HepG2 (cell line): Measurements from ENCODE around the gene LGALS14. TPM values are rescaled to one million over a fixed set of nuclear protein-coding genes. Genes with fewer than 3 reads are reported as not detected.

Experiments used
- ATAC-seq: fragments of 200-7000 bp; cut with Tn5 transposase; 3 replicates; pipeline ENCODE4 v1.9.1; 2020; ENCODE audit warnings: mild to moderate bottlenecking, moderate library complexity
- BruUV-seq: library from RNA; stranded (reverse); fragments of 400-500 nt; replicated peaks from 2 replicates; lab custom pipeline; 2021; lab: Mats Ljungman, UMichigan
- CTCF ChIA-PET: fragments of 300-600 bp; formaldehyde crosslinking; extraction: SDS; loops from one replicate; lab custom pipeline; 2021; ENCODE audit warnings: low total read pairs, inconsistent platforms, low intra/inter-chr PET ratio; lab: Yijun Ruan, JAX
- POLR2A ChIA-PET: fragments of 350-600 bp; sonication (Branson Sonifier 250); formaldehyde crosslinking; loops from one replicate; lab custom pipeline; 2020; ENCODE audit warnings: antibody characterized with exemption, inconsistent platforms; lab: Yijun Ruan, JAX
- DNase-seq: peaks from one replicate; pipeline ENCODE4 v3.0.0-alpha.2; 2015; ENCODE audit warnings: low spot score
- FAIRE-seq: peaks from 3 replicates; lab custom pipeline; 2011; peaks lifted over from hg19 to GRCh38; lab: Jason Lieb, UNC
- H2AFZ ChIP-seq: one replicate; pipeline ENCODE4 v1.6.1; 2011; ENCODE audit warnings: low read length, inconsistent platforms
- H3K27ac ChIP-seq: fragments of 300-600 bp; 3 replicates; pipeline ENCODE4 v1.8.0; 2011; ENCODE audit warnings: mixed run types, mild to moderate bottlenecking, mixed read lengths, low read length, inconsistent platforms; ENCODE audit not compliant: insufficient read depth; ENCODE audit errors: extremely low read length
- H3K27me3 ChIP-seq, 2 experiments: fragments of 200-600 bp in 1 of 2; 2 replicates in 1 of 2; 3 replicates in 1 of 2; pipeline versions ENCODE4 v1.6.0 to v1.8.0; 2011; ENCODE audit warnings: low read length in 2 of 2, mild to moderate bottlenecking in 2 of 2, moderate library complexity in 2 of 2, inconsistent platforms in 1 of 2; ENCODE audit not compliant: insufficient read depth in 2 of 2, control insufficient read depth in 1 of 2
- H3K36me3 ChIP-seq, 2 experiments: fragments of 200-600 bp in 1 of 2; replicated peaks in 1 of 2; 2 replicates in 1 of 2; 3 replicates in 1 of 2; pipeline versions ENCODE4 v1.5.1 to v1.8.0; 2011; ENCODE audit warnings: low read length in 2 of 2, inconsistent platforms in 1 of 2; ENCODE audit not compliant: insufficient read depth in 2 of 2, control insufficient read depth in 1 of 2
- H3K4me1 ChIP-seq: 2 replicates; pipeline ENCODE4 v1.5.1; 2012; ENCODE audit warnings: low read length, inconsistent platforms; ENCODE audit not compliant: insufficient read depth
- H3K4me2 ChIP-seq: 2 replicates; pipeline ENCODE4 v1.6.0; 2011; ENCODE audit warnings: low read depth, low read length, inconsistent platforms
- H3K4me3 ChIP-seq, 3 experiments: fragments of 200-600 bp in 1 of 3; sonication (generic), shearing (Covaris generic) in 1 of 3; replicated peaks in 1 of 3; 2 replicates each; pipeline ENCODE4 v1.5.1; 2011 to 2016; ENCODE audit warnings: low read length in 3 of 3, inconsistent platforms in 2 of 3, low read depth in 2 of 3, mild to moderate bottlenecking in 2 of 3, control low read depth in 1 of 3, mixed read lengths in 1 of 3; ENCODE audit not compliant: insufficient read depth in 1 of 3
- H3K79me2 ChIP-seq: one replicate; pipeline ENCODE4 v1.6.1; 2011; ENCODE audit warnings: low read length, inconsistent platforms; ENCODE audit not compliant: insufficient read depth
- H3K9ac ChIP-seq: 2 replicates; pipeline ENCODE4 v1.6.0; 2011; ENCODE audit warnings: mild to moderate bottlenecking, low read depth, low read length, inconsistent platforms; ENCODE audit not compliant: insufficient read depth
- H3K9me3 ChIP-seq: 2 replicates; pipeline ENCODE4 v1.5.1; 2012; ENCODE audit warnings: mild to moderate bottlenecking, low read length
- H4K20me1 ChIP-seq: 2 replicates; pipeline ENCODE4 v1.6.0; 2011; ENCODE audit warnings: inconsistent platforms, mild to moderate bottlenecking, low read length, moderate library complexity; ENCODE audit not compliant: insufficient read depth
- FIP1L1 ChIP-seq: fragments of 200-400 bp; formaldehyde crosslinking; IDR thresholded peaks from 2 replicates; pipeline ENCODE4 v1.6.1; 2018; ENCODE audit warnings: low read depth, mild to moderate bottlenecking, low read length, moderate library complexity, borderline replicate concordance; ENCODE audit not compliant: insufficient read depth
- GFI1 ChIP-seq: sonication (generic); formaldehyde crosslinking; IDR thresholded peaks from 2 replicates; pipeline ENCODE4 v1.5.0; 2020; ENCODE audit warnings: missing genetic modification reagents, mild to moderate bottlenecking, borderline replicate concordance
- JUN ChIP-seq: sonication (generic); formaldehyde crosslinking; IDR thresholded peaks from 2 replicates; pipeline ENCODE4 v1.4.0; 2020; ENCODE audit warnings: mild to moderate bottlenecking, missing genetic modification reagents
- PPARG ChIP-seq: conservative IDR thresholded peaks from 2 replicates; pipeline ENCODE4 v1.6.1; 2016; ENCODE audit warnings: missing biosample characterization, missing genetic modification reagents
- RBM22 ChIP-seq: fragments of 200-400 bp; formaldehyde crosslinking; optimal IDR thresholded peaks from 2 replicates; pipeline ENCODE3; 2017; ENCODE audit warnings: mild to moderate bottlenecking, low read length, moderate library complexity
- SETDB1 ChIP-seq: sonication (generic); formaldehyde crosslinking; IDR thresholded peaks from 2 replicates; pipeline ENCODE4 v1.5.1; 2020; ENCODE audit warnings: missing genetic modification reagents, mild to moderate bottlenecking, borderline replicate concordance
- SOX13 ChIP-seq, 3 experiments: fragments of 450-650 bp in 1 of 3; sonication (generic) in 1 of 3; formaldehyde crosslinking in 1 of 3; IDR thresholded peaks in 2 of 3; conservative IDR thresholded peaks in 1 of 3; 2 replicates each; pipeline versions ENCODE4 v1.5.0 to v1.6.1; 2016 to 2020; ENCODE audit warnings: antibody characterized with exemption in 1 of 3, mild to moderate bottlenecking in 1 of 3, missing compliant biosample characterization in 1 of 3, missing genetic modification reagents in 1 of 3, moderate library complexity in 1 of 3
- TCF12 ChIP-seq, 2 experiments: fragments of 450-650 bp in 1 of 2; sonication (generic) in 1 of 2; formaldehyde crosslinking in 1 of 2; IDR thresholded peaks; 2 replicates each; pipeline versions ENCODE4 v1.6.1 to v1.8.0; 2017 to 2022; ENCODE audit warnings: antibody characterized with exemption in 1 of 2, mild to moderate bottlenecking in 1 of 2, missing genetic modification reagents in 1 of 2, moderate library complexity in 1 of 2
- ZC3H13 ChIP-seq: sonication (generic); formaldehyde crosslinking; IDR thresholded peaks from 2 replicates; pipeline ENCODE4 v1.8.1; 2023; ENCODE audit warnings: mild to moderate bottlenecking, missing genetic modification reagents, moderate library complexity
- ZFP1 ChIP-seq: IDR thresholded peaks from 2 replicates; pipeline ENCODE4 v1.6.1; 2016
- ZNF337 ChIP-seq: sonication (generic); formaldehyde crosslinking; IDR thresholded peaks from 2 replicates; pipeline ENCODE4 v1.5.1; 2020; ENCODE audit warnings: missing genetic modification reagents, low read depth, mild to moderate bottlenecking, borderline replicate concordance
- ZNF33B ChIP-seq: sonication (generic); formaldehyde crosslinking; IDR thresholded peaks from 2 replicates; pipeline ENCODE4 v1.5.1; 2020; ENCODE audit warnings: mild to moderate bottlenecking, missing genetic modification reagents
- ZNF543 ChIP-seq: sonication (generic); formaldehyde crosslinking; IDR thresholded peaks from 2 replicates; pipeline ENCODE4 v1.4.0; 2020; ENCODE audit warnings: mild to moderate bottlenecking, missing genetic modification reagents
- ZNF678 ChIP-seq: sonication (generic); formaldehyde crosslinking; IDR thresholded peaks from 2 replicates; pipeline ENCODE4 v1.4.0; 2020; ENCODE audit warnings: mild to moderate bottlenecking, missing genetic modification reagents
- ZNF720 ChIP-seq: sonication (generic); formaldehyde crosslinking; IDR thresholded peaks from 2 replicates; pipeline ENCODE4 v1.4.0; 2020; ENCODE audit warnings: missing genetic modification reagents
- ZNF792 ChIP-seq: IDR thresholded peaks from 2 replicates; pipeline ENCODE4 v1.6.1; 2016
- in situ Hi-C: cut with HindIII; loops from 2 replicates; pipeline ENCODE4 v1.10.0; 2017; ENCODE audit warnings: low pct_unique_long_range_greater_than_20kb; ENCODE audit not compliant: extremely low pct_ligation_motif_present
- intact Hi-C: fragments of 100-400 bp; cut with micrococcal nuclease; formaldehyde crosslinking; loops from one replicate; pipeline ENCODE4 v1.10.0; 2022; ENCODE audit not compliant: unreplicated experiment
- polyA plus RNA-seq, 8 experiments: library from polyadenylated mRNA; depleted of rRNA in 3 of 8; stranded (reverse) in 7 of 8; unstranded in 1 of 8; fragments of >200 nt; fragmentation: Illumina TruSeq in 4 of 8; extraction: Trizol in 4 of 8; gene quantifications; 2 replicates each; pipeline versions ENCODE4 v1.2.1 to v1.2.3, GENCODE V29; 2011 to 2016; ENCODE audit warnings: low read depth in 4 of 8, missing spikeins in 1 of 8, mixed read lengths in 1 of 8; ENCODE audit not compliant: insufficient read depth in 1 of 8
- total RNA-seq, 5 experiments: library from RNA; depleted of rRNA; stranded (reverse); fragments of >200 nt; fragmentation: Illumina TruSeq; extraction: Trizol; gene quantifications; 2 replicates each; pipeline ENCODE4 v1.2.3, GENCODE V29; 2016; ENCODE audit warnings: low read depth in 1 of 5
- TF ChIP-seq, protein P1 (sequence below): IDR thresholded peaks from 2 replicates; pipeline ENCODE4 v1.4.0; 2020; ENCODE audit warnings: mild to moderate bottlenecking, missing genetic modification reagents
- TF ChIP-seq, protein P2 (sequence below): sonication (generic); formaldehyde crosslinking; IDR thresholded peaks from 2 replicates; pipeline ENCODE4 v1.5.0; 2020; ENCODE audit warnings: missing genetic modification reagents, mild to moderate bottlenecking, borderline replicate concordance
- TF ChIP-seq, protein P3 (sequence below): IDR thresholded peaks from 2 replicates; pipeline ENCODE4 v1.6.1; 2016

Gene LGALS14
- total and polyA plus RNA-seq, 2 of the 13 experiments (the other 11 are each of a cell fraction or from before 2014, with no cell fraction given) = not detected

DNA sequence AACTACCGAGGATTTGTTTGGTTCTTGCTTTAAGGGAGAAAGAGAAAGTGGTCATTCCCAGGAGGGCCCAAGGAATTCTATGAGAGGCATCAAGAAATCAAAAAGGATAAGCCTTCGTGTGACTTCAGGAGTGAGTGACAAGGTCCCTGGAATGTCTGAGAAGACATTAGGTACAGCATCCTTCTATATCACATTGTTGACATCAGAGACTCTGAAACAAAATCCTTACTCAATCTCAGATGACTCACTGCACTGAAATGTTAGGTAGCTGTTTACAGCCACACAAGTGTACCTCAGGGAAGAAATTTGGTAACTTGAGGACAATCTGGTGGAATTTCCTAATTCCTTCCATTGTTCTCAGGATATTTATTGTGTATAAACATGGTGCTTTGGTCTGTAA is 7.9 kb upstream of the LGALS14 start (continued):
- TF ChIP-seq, protein P1, sequence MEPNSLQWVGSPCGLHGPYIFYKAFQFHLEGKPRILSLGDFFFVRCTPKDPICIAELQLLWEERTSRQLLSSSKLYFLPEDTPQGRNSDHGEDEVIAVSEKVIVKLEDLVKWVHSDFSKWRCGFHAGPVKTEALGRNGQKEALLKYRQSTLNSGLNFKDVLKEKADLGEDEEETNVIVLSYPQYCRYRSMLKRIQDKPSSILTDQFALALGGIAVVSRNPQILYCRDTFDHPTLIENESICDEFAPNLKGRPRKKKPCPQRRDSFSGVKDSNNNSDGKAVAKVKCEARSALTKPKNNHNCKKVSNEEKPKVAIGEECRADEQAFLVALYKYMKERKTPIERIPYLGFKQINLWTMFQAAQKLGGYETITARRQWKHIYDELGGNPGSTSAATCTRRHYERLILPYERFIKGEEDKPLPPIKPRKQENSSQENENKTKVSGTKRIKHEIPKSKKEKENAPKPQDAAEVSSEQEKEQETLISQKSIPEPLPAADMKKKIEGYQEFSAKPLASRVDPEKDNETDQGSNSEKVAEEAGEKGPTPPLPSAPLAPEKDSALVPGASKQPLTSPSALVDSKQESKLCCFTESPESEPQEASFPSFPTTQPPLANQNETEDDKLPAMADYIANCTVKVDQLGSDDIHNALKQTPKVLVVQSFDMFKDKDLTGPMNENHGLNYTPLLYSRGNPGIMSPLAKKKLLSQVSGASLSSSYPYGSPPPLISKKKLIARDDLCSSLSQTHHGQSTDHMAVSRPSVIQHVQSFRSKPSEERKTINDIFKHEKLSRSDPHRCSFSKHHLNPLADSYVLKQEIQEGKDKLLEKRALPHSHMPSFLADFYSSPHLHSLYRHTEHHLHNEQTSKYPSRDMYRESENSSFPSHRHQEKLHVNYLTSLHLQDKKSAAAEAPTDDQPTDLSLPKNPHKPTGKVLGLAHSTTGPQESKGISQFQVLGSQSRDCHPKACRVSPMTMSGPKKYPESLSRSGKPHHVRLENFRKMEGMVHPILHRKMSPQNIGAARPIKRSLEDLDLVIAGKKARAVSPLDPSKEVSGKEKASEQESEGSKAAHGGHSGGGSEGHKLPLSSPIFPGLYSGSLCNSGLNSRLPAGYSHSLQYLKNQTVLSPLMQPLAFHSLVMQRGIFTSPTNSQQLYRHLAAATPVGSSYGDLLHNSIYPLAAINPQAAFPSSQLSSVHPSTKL = peak; percentile 59; the same call in 1 of the 2 replicates
- no peak for TF ChIP-seq SOX13 (IDR thresholded peaks at IDR 0.05)
- peak in 1 of 2 experiments; percentile 77; a peak in 1 of 4 replicates for TF ChIP-seq SOX13 (CRISPR knock-in tag; conservative IDR thresholded peaks at IDR 0.05 in 1 of 2, IDR thresholded peaks at IDR 0.05 in 1 of 2)
- TF ChIP-seq, protein P2, sequence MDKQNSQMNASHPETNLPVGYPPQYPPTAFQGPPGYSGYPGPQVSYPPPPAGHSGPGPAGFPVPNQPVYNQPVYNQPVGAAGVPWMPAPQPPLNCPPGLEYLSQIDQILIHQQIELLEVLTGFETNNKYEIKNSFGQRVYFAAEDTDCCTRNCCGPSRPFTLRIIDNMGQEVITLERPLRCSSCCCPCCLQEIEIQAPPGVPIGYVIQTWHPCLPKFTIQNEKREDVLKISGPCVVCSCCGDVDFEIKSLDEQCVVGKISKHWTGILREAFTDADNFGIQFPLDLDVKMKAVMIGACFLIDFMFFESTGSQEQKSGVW (CRISPR knock-in tag) = no peak
- TF ChIP-seq, all 625 proteins: peak for 20

- POLR2A ChIA-PET = no interaction called here
- no peak for DNase-seq
- no peak overlapping the region for H3K4me3 ChIP-seq
- intact Hi-C loops = no loop called here
- no peaks in the 10 kb centered on the region for H3K36me3 ChIP-seq
- peaks cover 37% of the 10 kb centered on the region for H3K4me1 ChIP-seq
- H2AFZ ChIP-seq = no peak overlapping the region
- no peak overlapping the region for H3K9ac ChIP-seq
- no peak for FAIRE-seq
- no peaks in the 10 kb centered on the region for H3K9me3 ChIP-seq
- TF ChIP-seq ZNF678 (CRISPR knock-in tag) = no peak
- no peak for TF ChIP-seq RBM22
- TF ChIP-seq TCF12 (IDR thresholded peaks at IDR 0.05) = no peak
- TF ChIP-seq TCF12 (CRISPR knock-in tag; IDR thresholded peaks at IDR 0.05) = no peak
- no peak for TF ChIP-seq JUN (CRISPR knock-in tag)
- TF ChIP-seq GFI1 (CRISPR knock-in tag) = no peak
- no peak for TF ChIP-seq SETDB1
- TF ChIP-seq PPARG (CRISPR knock-in tag) = no peak
- no peak for TF ChIP-seq ZNF337 (CRISPR knock-in tag)
- TF ChIP-seq ZNF792 (CRISPR knock-in tag) = no peak
- no peak for TF ChIP-seq ZNF543
- no peak for TF ChIP-seq ZFP1
- TF ChIP-seq ZC3H13 (CRISPR knock-in tag) = no peak
- TF ChIP-seq, protein P3, sequence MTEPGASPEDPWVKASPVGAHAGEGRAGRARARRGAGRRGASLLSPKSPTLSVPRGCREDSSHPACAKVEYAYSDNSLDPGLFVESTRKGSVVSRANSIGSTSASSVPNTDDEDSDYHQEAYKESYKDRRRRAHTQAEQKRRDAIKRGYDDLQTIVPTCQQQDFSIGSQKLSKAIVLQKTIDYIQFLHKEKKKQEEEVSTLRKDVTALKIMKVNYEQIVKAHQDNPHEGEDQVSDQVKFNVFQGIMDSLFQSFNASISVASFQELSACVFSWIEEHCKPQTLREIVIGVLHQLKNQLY = no peak
- no peak for TF ChIP-seq FIP1L1
- TF ChIP-seq ZNF33B (CRISPR knock-in tag) = no peak
- no peak for TF ChIP-seq ZNF720 (CRISPR knock-in tag)
- TF ChIP-seq, all 625 proteins: peak for 0
- in situ Hi-C loops = no loop called here
- H4K20me1 ChIP-seq = no peaks in the 10 kb centered on the region
- H3K27ac ChIP-seq = no peak overlapping the region
- CTCF ChIA-PET = no interaction called here
- no TSS peak for BruUV-seq
- H3K27me3 ChIP-seq = peaks cover 2 to 3% of the 10 kb centered on the region in 2 experiments; a peak in 2 of 5 replicates
- no peak for ATAC-seq
- H3K4me2 ChIP-seq = no peak overlapping the region
- H3K79me2 ChIP-seq = no peaks in the 10 kb centered on the region
Measured at GRCh38 chr19:39698535-39698934, 5.7 kb upstream of the LGALS14 start.
